ENCODE measurements around the gene SEMA6B.

DNA sequence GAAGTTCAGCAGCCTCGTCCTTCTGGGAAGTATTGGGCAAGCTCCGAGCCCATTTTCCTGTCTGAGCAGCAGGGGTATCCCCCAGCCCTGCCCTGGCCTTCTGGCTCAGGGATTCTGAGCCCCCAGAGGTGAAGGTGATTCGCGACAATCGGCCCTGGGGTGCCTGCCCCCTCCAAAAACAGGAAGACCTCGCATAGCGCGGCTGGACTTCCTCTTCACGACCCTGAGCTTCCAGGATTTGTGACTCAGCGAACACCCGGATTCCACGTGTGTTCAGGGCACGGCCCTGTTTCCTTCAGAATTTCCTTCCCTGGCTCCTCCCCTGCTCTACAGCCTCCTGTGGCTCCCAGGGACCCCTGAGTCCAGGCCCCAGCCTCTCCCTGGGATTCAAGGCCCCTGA, at the start of gene SEMA6B:
- TF ChIP-seq, protein P1, sequence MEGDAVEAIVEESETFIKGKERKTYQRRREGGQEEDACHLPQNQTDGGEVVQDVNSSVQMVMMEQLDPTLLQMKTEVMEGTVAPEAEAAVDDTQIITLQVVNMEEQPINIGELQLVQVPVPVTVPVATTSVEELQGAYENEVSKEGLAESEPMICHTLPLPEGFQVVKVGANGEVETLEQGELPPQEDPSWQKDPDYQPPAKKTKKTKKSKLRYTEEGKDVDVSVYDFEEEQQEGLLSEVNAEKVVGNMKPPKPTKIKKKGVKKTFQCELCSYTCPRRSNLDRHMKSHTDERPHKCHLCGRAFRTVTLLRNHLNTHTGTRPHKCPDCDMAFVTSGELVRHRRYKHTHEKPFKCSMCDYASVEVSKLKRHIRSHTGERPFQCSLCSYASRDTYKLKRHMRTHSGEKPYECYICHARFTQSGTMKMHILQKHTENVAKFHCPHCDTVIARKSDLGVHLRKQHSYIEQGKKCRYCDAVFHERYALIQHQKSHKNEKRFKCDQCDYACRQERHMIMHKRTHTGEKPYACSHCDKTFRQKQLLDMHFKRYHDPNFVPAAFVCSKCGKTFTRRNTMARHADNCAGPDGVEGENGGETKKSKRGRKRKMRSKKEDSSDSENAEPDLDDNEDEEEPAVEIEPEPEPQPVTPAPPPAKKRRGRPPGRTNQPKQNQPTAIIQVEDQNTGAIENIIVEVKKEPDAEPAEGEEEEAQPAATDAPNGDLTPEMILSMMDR (IDR thresholded peaks at IDR 0.05) = no peak
- TF ChIP-seq POLR2A (IDR thresholded peaks at IDR 0.05) = no peak
